Measurements from ENCODE around the gene MEGF11.
"Not testable (repeated sequence)": the region's sequence is repeated elsewhere in the genome, so short reads cannot be mapped to it uniquely, and the experiment has no call there.

Gene MEGF11

GRCh38 chr15:65907661-65908060, 345.9 kb downstream of the MEGF11 start:
- DNase-seq = no peak

- no peak for DNase-seq
Observed at GRCh38 chr15:65906396-65906795, 347.2 kb downstream of the MEGF11 start.

GRCh38 chr15:65904301-65904700, 349.2 kb downstream of the MEGF11 start:
- DNase-seq = no peak

GRCh38 chr15:65903296-65904073, 350.1 kb downstream of the MEGF11 start:
- peak; percentile 4 for DNase-seq

- DNase-seq = no peak
Observed at GRCh38 chr15:65902373-65902772, 351.2 kb downstream of the MEGF11 start.

- DNase-seq = no peak
Observed at GRCh38 chr15:65901836-65902235, 351.7 kb downstream of the MEGF11 start.

GRCh38 chr15:65901336-65901735, 352.2 kb downstream of the MEGF11 start:
- no peak for DNase-seq

- DNase-seq = no peak
Observed at GRCh38 chr15:65900488-65900887, 353.1 kb downstream of the MEGF11 start.

- DNase-seq = no peak
Observed at GRCh38 chr15:65896236-65896635, 357.3 kb downstream of the MEGF11 start.

- no peak for DNase-seq
Observed at GRCh38 chr15:65893060-65893459, 360.5 kb downstream of the MEGF11 start.

GRCh38 chr15:65888981-65889380, 364.6 kb downstream of the MEGF11 start:
- DNase-seq = no peak

- no peak for DNase-seq
Observed at GRCh38 chr15:65887565-65887964, 366.0 kb downstream of the MEGF11 start.

- no peak for DNase-seq
Observed at GRCh38 chr15:65885668-65886218, 367.8 kb downstream of the MEGF11 start.

GRCh38 chr15:65884511-65884910, 369.0 kb downstream of the MEGF11 start:
- no peak for DNase-seq

GRCh38 chr15:65883571-65883970, 370.0 kb downstream of the MEGF11 start:
- DNase-seq = no peak

- no peak for DNase-seq
Observed at GRCh38 chr15:65881766-65882434, 371.6 kb downstream of the MEGF11 start.

- no peak for DNase-seq
Observed at GRCh38 chr15:65877749-65878148, 375.8 kb downstream of the MEGF11 start.

- no peak for DNase-seq
Observed at GRCh38 chr15:65875458-65875857, 378.1 kb downstream of the MEGF11 start.

- DNase-seq = no peak
Observed at GRCh38 chr15:65873256-65873655, 380.3 kb downstream of the MEGF11 start.

GRCh38 chr15:65872596-65872995, 381.0 kb downstream of the MEGF11 start:
- DNase-seq = not testable (repeated sequence)

GRCh38 chr15:65871886-65872285, 381.7 kb downstream of the MEGF11 start:
- DNase-seq = not testable (repeated sequence)

- DNase-seq = no peak
Observed at GRCh38 chr15:65870889-65871533, 382.5 kb downstream of the MEGF11 start.
